ENCODE measurements around the gene UBE2E2. TPM values are rescaled to one million over a fixed set of nuclear protein-coding genes. Genes with fewer than 3 reads are reported as not detected.

The UBE2E2 gene
- total RNA-seq, 4 donors from 2014 or later: 3.1 to 58.5 (median 25.0) TPM

DNA sequence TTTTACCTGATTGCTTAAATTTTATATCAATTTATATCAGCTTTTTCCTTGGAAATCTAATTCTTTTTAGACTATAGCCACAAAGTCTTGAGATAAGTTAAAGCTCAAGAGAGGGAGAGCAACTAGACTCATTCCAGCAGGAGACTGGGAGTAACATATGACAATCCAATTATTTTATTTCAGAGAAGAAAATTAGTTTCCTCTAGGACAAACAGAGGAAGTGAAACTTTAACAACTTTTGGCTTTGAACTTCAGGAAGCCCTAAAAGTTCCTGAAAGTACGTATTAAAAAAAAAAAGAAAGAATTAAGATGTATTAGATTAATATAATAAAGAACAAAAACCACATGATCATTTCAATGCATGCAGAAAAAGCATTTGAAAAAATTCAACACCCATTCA, 13.9 kb upstream of the UBE2E2 start:
- intact Hi-C loops (cut with DNase I; ENCODE audit: low total_unique reads): no loop called here
- no peak overlapping the region for H3K27ac ChIP-seq

DNA sequence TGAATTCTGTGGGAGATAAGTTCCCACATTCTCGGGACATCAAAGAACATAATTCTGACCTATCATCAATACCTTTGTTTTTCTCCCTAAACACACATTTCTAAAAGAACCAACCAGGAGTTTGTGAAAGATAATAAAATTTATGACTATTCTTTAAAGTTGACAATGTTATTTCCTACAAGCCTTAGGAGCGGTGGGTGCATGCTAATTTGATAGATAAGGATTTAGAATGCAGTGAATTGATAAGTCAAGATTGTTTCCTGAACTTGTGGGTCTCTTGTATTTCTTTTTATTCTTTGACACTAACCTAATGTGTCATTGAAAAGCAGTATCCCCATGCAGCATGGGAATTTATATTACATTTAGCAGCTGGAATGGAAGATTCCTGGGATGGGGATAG, 10.3 kb upstream of the UBE2E2 start:
- Histone ChIP-seq H3K36me3 (no peaks in the 10 kb centered on the region), H3K4me1 (no peaks in the 10 kb centered on the region), H3K27me3 (no peaks in the 10 kb centered on the region), H3K4me3 (no peak overlapping the region), H3K27ac (no peak overlapping the region), H3K9me3 (no peaks in the 10 kb centered on the region)
- TF ChIP-seq, protein P1, sequence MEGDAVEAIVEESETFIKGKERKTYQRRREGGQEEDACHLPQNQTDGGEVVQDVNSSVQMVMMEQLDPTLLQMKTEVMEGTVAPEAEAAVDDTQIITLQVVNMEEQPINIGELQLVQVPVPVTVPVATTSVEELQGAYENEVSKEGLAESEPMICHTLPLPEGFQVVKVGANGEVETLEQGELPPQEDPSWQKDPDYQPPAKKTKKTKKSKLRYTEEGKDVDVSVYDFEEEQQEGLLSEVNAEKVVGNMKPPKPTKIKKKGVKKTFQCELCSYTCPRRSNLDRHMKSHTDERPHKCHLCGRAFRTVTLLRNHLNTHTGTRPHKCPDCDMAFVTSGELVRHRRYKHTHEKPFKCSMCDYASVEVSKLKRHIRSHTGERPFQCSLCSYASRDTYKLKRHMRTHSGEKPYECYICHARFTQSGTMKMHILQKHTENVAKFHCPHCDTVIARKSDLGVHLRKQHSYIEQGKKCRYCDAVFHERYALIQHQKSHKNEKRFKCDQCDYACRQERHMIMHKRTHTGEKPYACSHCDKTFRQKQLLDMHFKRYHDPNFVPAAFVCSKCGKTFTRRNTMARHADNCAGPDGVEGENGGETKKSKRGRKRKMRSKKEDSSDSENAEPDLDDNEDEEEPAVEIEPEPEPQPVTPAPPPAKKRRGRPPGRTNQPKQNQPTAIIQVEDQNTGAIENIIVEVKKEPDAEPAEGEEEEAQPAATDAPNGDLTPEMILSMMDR (IDR thresholded peaks at IDR 0.05): no peak
- no peak for TF ChIP-seq POLR2A (IDR thresholded peaks at IDR 0.05)
- intact Hi-C loops (cut with DNase I; ENCODE audit: low total_unique reads): no loop called here
- DNase-seq: no peak

More for the DNA sequence above, 13.9 kb upstream of the UBE2E2 start:
- TF ChIP-seq, protein P1 (IDR thresholded peaks at IDR 0.05): no peak
- no peak for TF ChIP-seq POLR2A (IDR thresholded peaks at IDR 0.05)
- Histone ChIP-seq H3K9me3 (no peaks in the 10 kb centered on the region), H3K4me3 (no peak overlapping the region), H3K27me3 (no peaks in the 10 kb centered on the region), H3K36me3 (no peaks in the 10 kb centered on the region), H3K4me1 (no peaks in the 10 kb centered on the region)
- DNase-seq: no peak

DNA sequence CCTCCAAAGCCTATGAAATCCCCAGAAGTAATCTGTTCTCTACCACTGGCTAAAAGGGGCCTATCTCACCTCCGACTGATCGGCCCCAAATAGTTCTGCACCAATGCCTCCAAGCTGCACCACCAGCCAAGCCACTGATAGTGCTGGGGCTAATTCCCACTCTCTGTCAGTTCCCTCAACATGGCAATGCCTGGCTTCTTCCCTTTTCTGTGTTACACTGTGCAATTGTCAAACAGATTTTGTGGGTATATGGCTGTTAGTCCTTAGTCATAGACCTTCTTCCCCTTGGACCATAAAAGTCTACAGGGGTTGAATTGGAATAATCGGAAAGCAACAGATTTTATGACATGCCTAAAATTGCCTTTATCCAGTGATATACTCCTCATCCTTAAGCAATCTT, 9.3 kb upstream of the UBE2E2 start:
- no peak overlapping the region for H3K27ac ChIP-seq
- intact Hi-C loops (cut with DNase I; ENCODE audit: low total_unique reads): no loop called here

DNA sequence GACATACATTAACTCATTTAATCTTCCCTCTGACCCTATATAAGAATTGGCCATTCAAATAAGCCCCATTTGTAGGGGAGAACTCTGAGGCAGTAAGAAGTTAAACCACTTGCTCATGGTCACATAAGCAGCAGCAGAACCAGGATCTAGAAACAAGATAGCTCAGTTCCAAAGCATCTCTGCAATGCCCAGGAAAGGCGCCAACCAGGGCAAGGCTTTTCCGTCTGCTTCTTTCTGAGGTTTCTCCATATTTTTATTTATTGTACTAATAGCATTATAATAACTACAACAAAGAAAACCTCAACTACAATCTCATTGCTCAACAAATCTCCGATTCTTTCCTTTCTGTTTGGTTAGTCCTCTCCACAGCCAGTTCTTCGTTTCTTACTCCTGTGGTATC, 4.3 kb upstream of the UBE2E2 start:
- Histone ChIP-seq H3K4me1 (no peaks in the 10 kb centered on the region), H3K27ac (no peak overlapping the region), H3K27me3 (no peaks in the 10 kb centered on the region), H3K4me3 (no peak overlapping the region), H3K36me3 (no peaks in the 10 kb centered on the region), H3K9me3 (no peaks in the 10 kb centered on the region)
- no peak for DNase-seq
- intact Hi-C loops (cut with DNase I; ENCODE audit: low total_unique reads): no loop called here
- TF ChIP-seq, protein P1 (IDR thresholded peaks at IDR 0.05): no peak
- TF ChIP-seq POLR2A (IDR thresholded peaks at IDR 0.05): no peak

More for the DNA sequence above, 9.3 kb upstream of the UBE2E2 start:
- Histone ChIP-seq H3K36me3 (no peaks in the 10 kb centered on the region), H3K27me3 (no peaks in the 10 kb centered on the region), H3K4me1 (no peaks in the 10 kb centered on the region), H3K4me3 (no peak overlapping the region), H3K9me3 (no peaks in the 10 kb centered on the region)
- no peak for TF ChIP-seq POLR2A (IDR thresholded peaks at IDR 0.05)
- TF ChIP-seq, protein P1 (IDR thresholded peaks at IDR 0.05): no peak
- DNase-seq: no peak

DNA sequence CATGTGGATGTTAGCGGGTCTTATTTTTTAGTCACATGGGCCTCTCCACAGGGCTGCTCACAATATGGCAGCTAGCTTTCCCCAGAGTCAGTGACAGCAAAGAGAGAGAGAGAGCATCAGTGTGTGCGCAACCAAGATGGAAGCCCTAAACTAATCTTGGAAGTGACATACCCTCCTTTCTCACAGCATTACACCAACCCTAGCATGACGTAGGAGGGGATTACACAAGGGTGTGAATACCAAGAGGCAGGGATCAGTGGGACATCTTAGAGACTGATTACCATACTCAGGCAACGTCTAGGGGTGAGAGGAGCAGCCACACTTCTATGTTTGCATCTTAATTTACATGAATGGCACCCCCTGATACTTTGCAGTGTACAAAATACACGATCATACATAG, 3.5 kb upstream of the UBE2E2 start:
- no peak for DNase-seq
- H3K27me3 ChIP-seq: no peaks in the 10 kb centered on the region
- intact Hi-C loops (cut with DNase I; ENCODE audit: low total_unique reads): no loop called here
- no peaks in the 10 kb centered on the region for H3K9me3 ChIP-seq
- no peaks in the 10 kb centered on the region for H3K4me1 ChIP-seq
- no peak overlapping the region for H3K4me3 ChIP-seq
- no peak for TF ChIP-seq POLR2A (IDR thresholded peaks at IDR 0.05)
- TF ChIP-seq, protein P1 (IDR thresholded peaks at IDR 0.05): no peak
- H3K36me3 ChIP-seq: no peaks in the 10 kb centered on the region
- no peak overlapping the region for H3K27ac ChIP-seq
